ENCODE measurements around the gene GSDME. TPM values are rescaled to one million over a fixed set of nuclear protein-coding genes. Genes with fewer than 3 reads are reported as not detected.

The GSDME gene
- polyA plus RNA-seq, 1 donor: 87.6 TPM

GRCh38 chr7:24778543-24779282, 21.4 kb upstream of the GSDME start:
- no peak overlapping the region for H3K4me3 ChIP-seq (ENCODE audit: low read length)
- DNase-seq: no peak
- WGBS (ENCODE audit: insufficient coverage, low lambda C conversion rate): no CpG with 5 or more reads among the region's 9 CpGs

GRCh38 chr7:24777806-24778205, 20.5 kb upstream of the GSDME start:
- H3K9me3 ChIP-seq (ENCODE audit: control insufficient read depth, low read depth, low read length): no peaks in the 10 kb centered on the region
- H3K4me1 ChIP-seq (ENCODE audit: control insufficient read depth, insufficient read depth, low read length): no peaks in the 10 kb centered on the region
- H3K36me3 ChIP-seq (ENCODE audit: control insufficient read depth, insufficient read depth, low read length): no peaks in the 10 kb centered on the region
- no peak for DNase-seq
- WGBS (ENCODE audit: insufficient coverage, low lambda C conversion rate): 100% methylated on average over 1 of the region's 3 CpGs
- no peaks in the 10 kb centered on the region for H3K27me3 ChIP-seq (ENCODE audit: control insufficient read depth, insufficient read depth, low read length)
- H3K27ac ChIP-seq (ENCODE audit: low read length): no peak overlapping the region
- no peak overlapping the region for H3K4me3 ChIP-seq (ENCODE audit: low read length)

More at GRCh38 chr7:24778543-24779282, 21.4 kb upstream of the GSDME start:
- Histone ChIP-seq H3K27me3 (ENCODE audit: control insufficient read depth, insufficient read depth, low read length) (no peaks in the 10 kb centered on the region), H3K27ac (ENCODE audit: low read length) (no peak overlapping the region), H3K36me3 (ENCODE audit: control insufficient read depth, insufficient read depth, low read length) (no peaks in the 10 kb centered on the region), H3K9me3 (ENCODE audit: control insufficient read depth, low read depth, low read length) (no peaks in the 10 kb centered on the region), H3K4me1 (ENCODE audit: control insufficient read depth, insufficient read depth, low read length) (peaks cover 2% of the 10 kb centered on the region)

- Histone ChIP-seq H3K4me1 (ENCODE audit: control insufficient read depth, insufficient read depth, low read length) (no peaks in the 10 kb centered on the region), H3K27ac (ENCODE audit: low read length) (no peak overlapping the region), H3K27me3 (ENCODE audit: control insufficient read depth, insufficient read depth, low read length) (no peaks in the 10 kb centered on the region), H3K36me3 (ENCODE audit: control insufficient read depth, insufficient read depth, low read length) (no peaks in the 10 kb centered on the region), H3K4me3 (ENCODE audit: low read length) (no peak overlapping the region), H3K9me3 (ENCODE audit: control insufficient read depth, low read depth, low read length) (no peaks in the 10 kb centered on the region)
- DNase-seq: no peak
Measured at GRCh38 chr7:24773646-24774045, 16.4 kb upstream of the GSDME start.

GRCh38 chr7:24769851-24770250, 12.6 kb upstream of the GSDME start:
- WGBS (ENCODE audit: insufficient coverage, low lambda C conversion rate): no CpG with 5 or more reads among the region's 2 CpGs
- no peaks in the 10 kb centered on the region for H3K27me3 ChIP-seq (ENCODE audit: control insufficient read depth, insufficient read depth, low read length)

GRCh38 chr7:24769014-24769830, 12.0 kb upstream of the GSDME start:
- Histone ChIP-seq H3K4me1 (ENCODE audit: control insufficient read depth, insufficient read depth, low read length) (no peaks in the 10 kb centered on the region), H3K9me3 (ENCODE audit: control insufficient read depth, low read depth, low read length) (no peaks in the 10 kb centered on the region), H3K27ac (ENCODE audit: low read length) (no peak overlapping the region), H3K27me3 (ENCODE audit: control insufficient read depth, insufficient read depth, low read length) (peaks cover 2% of the 10 kb centered on the region), H3K36me3 (ENCODE audit: control insufficient read depth, insufficient read depth, low read length) (no peaks in the 10 kb centered on the region), H3K4me3 (ENCODE audit: low read length) (no peak overlapping the region)
- WGBS (ENCODE audit: insufficient coverage, low lambda C conversion rate): 75% methylated on average over 2 of the region's 9 CpGs
- no peak for DNase-seq

More at GRCh38 chr7:24769851-24770250, 12.6 kb upstream of the GSDME start:
- Histone ChIP-seq H3K9me3 (ENCODE audit: control insufficient read depth, low read depth, low read length) (no peaks in the 10 kb centered on the region), H3K36me3 (ENCODE audit: control insufficient read depth, insufficient read depth, low read length) (no peaks in the 10 kb centered on the region), H3K4me3 (ENCODE audit: low read length) (no peak overlapping the region), H3K27ac (ENCODE audit: low read length) (no peak overlapping the region), H3K4me1 (ENCODE audit: control insufficient read depth, insufficient read depth, low read length) (no peaks in the 10 kb centered on the region)
- no peak for DNase-seq

- Histone ChIP-seq H3K4me1 (ENCODE audit: control insufficient read depth, insufficient read depth, low read length) (no peaks in the 10 kb centered on the region), H3K27ac (ENCODE audit: low read length) (no peak overlapping the region), H3K36me3 (ENCODE audit: control insufficient read depth, insufficient read depth, low read length) (no peaks in the 10 kb centered on the region), H3K4me3 (ENCODE audit: low read length) (no peak overlapping the region), H3K27me3 (ENCODE audit: control insufficient read depth, insufficient read depth, low read length) (peaks cover 2% of the 10 kb centered on the region), H3K9me3 (ENCODE audit: control insufficient read depth, low read depth, low read length) (no peaks in the 10 kb centered on the region)
- no CpG with 5 or more reads among the region's 9 CpGs for WGBS (ENCODE audit: insufficient coverage, low lambda C conversion rate)
- DNase-seq: no peak
Measured at GRCh38 chr7:24767878-24768569, 10.8 kb upstream of the GSDME start.

GRCh38 chr7:24764972-24765744, 7.9 kb upstream of the GSDME start:
- WGBS (ENCODE audit: insufficient coverage, low lambda C conversion rate): 40% methylated on average over 4 of the region's 8 CpGs
- Histone ChIP-seq H3K36me3 (ENCODE audit: control insufficient read depth, insufficient read depth, low read length) (no peaks in the 10 kb centered on the region), H3K4me3 (ENCODE audit: low read length) (no peak overlapping the region), H3K27ac (ENCODE audit: low read length) (no peak overlapping the region), H3K9me3 (ENCODE audit: control insufficient read depth, low read depth, low read length) (no peaks in the 10 kb centered on the region), H3K27me3 (ENCODE audit: control insufficient read depth, insufficient read depth, low read length) (peaks cover 2% of the 10 kb centered on the region), H3K4me1 (ENCODE audit: control insufficient read depth, insufficient read depth, low read length) (no peaks in the 10 kb centered on the region)
- DNase-seq: no peak

- WGBS (ENCODE audit: insufficient coverage, low lambda C conversion rate): no CpG with 5 or more reads among the region's 1 CpG
- Histone ChIP-seq H3K4me3 (ENCODE audit: low read length) (no peak overlapping the region), H3K36me3 (ENCODE audit: control insufficient read depth, insufficient read depth, low read length) (no peaks in the 10 kb centered on the region), H3K27me3 (ENCODE audit: control insufficient read depth, insufficient read depth, low read length) (peaks cover 2% of the 10 kb centered on the region), H3K4me1 (ENCODE audit: control insufficient read depth, insufficient read depth, low read length) (no peaks in the 10 kb centered on the region), H3K27ac (ENCODE audit: low read length) (no peak overlapping the region), H3K9me3 (ENCODE audit: control insufficient read depth, low read depth, low read length) (no peaks in the 10 kb centered on the region)
- DNase-seq: no peak
Measured at GRCh38 chr7:24764011-24764410, 6.7 kb upstream of the GSDME start.

GRCh38 chr7:24763303-24763901, 6.1 kb upstream of the GSDME start:
- H3K36me3 ChIP-seq (ENCODE audit: control insufficient read depth, insufficient read depth, low read length): no peaks in the 10 kb centered on the region
- 83% methylated on average over 1 of the region's 5 CpGs for WGBS (ENCODE audit: insufficient coverage, low lambda C conversion rate)
- H3K4me1 ChIP-seq (ENCODE audit: control insufficient read depth, insufficient read depth, low read length): no peaks in the 10 kb centered on the region
- no peaks in the 10 kb centered on the region for H3K9me3 ChIP-seq (ENCODE audit: control insufficient read depth, low read depth, low read length)
- no peak overlapping the region for H3K4me3 ChIP-seq (ENCODE audit: low read length)
- DNase-seq: no peak
- H3K27ac ChIP-seq (ENCODE audit: low read length): no peak overlapping the region
- H3K27me3 ChIP-seq (ENCODE audit: control insufficient read depth, insufficient read depth, low read length): peaks cover 2% of the 10 kb centered on the region
